Adrenal gland (tissue), 5 donors: ENCODE data around the gene ATP9A.

Source experiments
- CTCF ChIP-seq, 6 experiments: fragments of 450-650 bp in 4 of 6; fragments of 200-600 bp in 2 of 6; sonication (generic) in 1 of 6; IDR thresholded peaks; 1 replicate in 5 of 6; 2 replicates in 1 of 6; pipeline versions ENCODE4 v1.5.1 to v1.8.0; 2016 to 2021; ENCODE audit warnings: antibody characterized with exemption in 6 of 6, mild to moderate bottlenecking in 2 of 6, moderate library complexity in 1 of 6
- POLR2A ChIP-seq, 2 donors: fragments of 450-650 bp; IDR thresholded peaks; one replicate each; pipeline ENCODE4 v1.6.1; 2017; ENCODE audit warnings: antibody characterized with exemption in 2 of 2, mild to moderate bottlenecking in 2 of 2, moderate library complexity in 1 of 2
- donor health status: DM: no; HTN: no; CAD: no.

DNA sequence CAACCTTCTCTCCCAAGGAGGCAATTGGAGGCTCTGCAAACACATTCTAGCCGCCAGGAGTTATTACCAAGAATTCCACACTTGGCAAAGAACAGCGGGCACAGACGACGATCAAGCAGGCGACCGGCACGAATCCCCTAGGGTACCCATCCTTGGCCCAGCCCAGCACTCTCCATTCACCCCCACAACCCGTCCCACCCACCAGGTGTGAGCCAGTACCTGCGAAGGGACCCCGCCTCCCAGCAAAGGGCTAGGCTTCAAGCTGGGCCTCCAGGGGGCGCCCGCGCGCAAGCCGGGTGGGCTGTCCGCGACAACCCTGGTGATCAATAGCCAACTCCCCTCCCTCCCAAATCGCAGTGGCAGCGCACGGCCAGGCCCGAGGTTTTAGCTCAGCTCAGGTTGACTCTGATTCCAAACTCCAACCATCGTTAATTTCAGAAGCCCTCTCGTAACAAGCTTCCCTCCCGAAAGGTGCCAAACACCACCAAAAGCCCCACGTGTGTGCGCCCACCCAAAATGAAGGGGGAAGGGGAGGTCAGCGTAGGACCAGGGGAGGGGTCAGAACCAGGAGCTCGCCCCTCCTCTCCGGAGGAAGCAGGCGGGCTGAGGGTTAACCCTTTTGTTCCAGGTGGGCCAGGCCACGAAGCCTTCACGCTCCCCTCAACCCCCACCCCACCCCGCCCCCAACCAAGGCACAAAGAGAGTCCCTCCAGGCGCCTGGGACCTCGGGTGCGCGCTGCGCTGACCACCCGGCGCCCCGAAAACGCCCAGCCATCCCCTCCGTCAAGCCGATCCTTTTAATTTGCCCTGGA is 32.1 kb upstream of the ATP9A start:
- peak; percentile 36 to 62 (median 58) for TF ChIP-seq CTCF (IDR thresholded peaks at IDR 0.05)
- no peak for TF ChIP-seq POLR2A (IDR thresholded peaks at IDR 0.05)
